Fibroblast of the aortic adventitia (primary cell): Measurements from ENCODE around the gene OR3A1. TPM values are rescaled to one million over a fixed set of nuclear protein-coding genes. Genes with fewer than 3 reads are reported as not detected.
"Not testable (repeated sequence)": the region's sequence is repeated elsewhere in the genome, so short reads cannot be mapped to it uniquely, and the experiment has no call there.

Experiments
- DNase-seq: peaks from one replicate; pipeline ENCODE4 v3.0.0-alpha.2; 2010; ENCODE audit warnings: low read depth
- H3K4me3 ChIP-seq: 2 replicates; pipeline ENCODE4 v1.5.1; 2011; ENCODE audit warnings: low read depth, mild to moderate bottlenecking, control low read depth, low read length, moderate library complexity
- total RNA-seq: library from RNA; depleted of rRNA; stranded (reverse); fragments of >200 nt; gene quantifications from 2 replicates; pipeline ENCODE4 v1.2.3, GENCODE V29; 2012; ENCODE audit warnings: low replicate concordance
- TF ChIP-seq, protein P1 (sequence below): IDR thresholded peaks from 2 replicates; pipeline ENCODE4 v1.5.1; 2011; ENCODE audit warnings: mild to moderate bottlenecking, low read length, control low read depth, inconsistent platforms; ENCODE audit not compliant: insufficient read depth

Gene OR3A1
- not detected in 2 replicates for total RNA-seq

GRCh38 chr17:3298260-3298659 is at the start of gene OR3A1:
OR3A1 (minus strand) TSS chr17:3298360; CDS start chr17:3292582, 5,778 bp downstream.
- no peak for DNase-seq
- TF ChIP-seq, protein P1, sequence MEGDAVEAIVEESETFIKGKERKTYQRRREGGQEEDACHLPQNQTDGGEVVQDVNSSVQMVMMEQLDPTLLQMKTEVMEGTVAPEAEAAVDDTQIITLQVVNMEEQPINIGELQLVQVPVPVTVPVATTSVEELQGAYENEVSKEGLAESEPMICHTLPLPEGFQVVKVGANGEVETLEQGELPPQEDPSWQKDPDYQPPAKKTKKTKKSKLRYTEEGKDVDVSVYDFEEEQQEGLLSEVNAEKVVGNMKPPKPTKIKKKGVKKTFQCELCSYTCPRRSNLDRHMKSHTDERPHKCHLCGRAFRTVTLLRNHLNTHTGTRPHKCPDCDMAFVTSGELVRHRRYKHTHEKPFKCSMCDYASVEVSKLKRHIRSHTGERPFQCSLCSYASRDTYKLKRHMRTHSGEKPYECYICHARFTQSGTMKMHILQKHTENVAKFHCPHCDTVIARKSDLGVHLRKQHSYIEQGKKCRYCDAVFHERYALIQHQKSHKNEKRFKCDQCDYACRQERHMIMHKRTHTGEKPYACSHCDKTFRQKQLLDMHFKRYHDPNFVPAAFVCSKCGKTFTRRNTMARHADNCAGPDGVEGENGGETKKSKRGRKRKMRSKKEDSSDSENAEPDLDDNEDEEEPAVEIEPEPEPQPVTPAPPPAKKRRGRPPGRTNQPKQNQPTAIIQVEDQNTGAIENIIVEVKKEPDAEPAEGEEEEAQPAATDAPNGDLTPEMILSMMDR: no peak
- H3K4me3 ChIP-seq: no peak within 1 kb of the TSS

DNA sequence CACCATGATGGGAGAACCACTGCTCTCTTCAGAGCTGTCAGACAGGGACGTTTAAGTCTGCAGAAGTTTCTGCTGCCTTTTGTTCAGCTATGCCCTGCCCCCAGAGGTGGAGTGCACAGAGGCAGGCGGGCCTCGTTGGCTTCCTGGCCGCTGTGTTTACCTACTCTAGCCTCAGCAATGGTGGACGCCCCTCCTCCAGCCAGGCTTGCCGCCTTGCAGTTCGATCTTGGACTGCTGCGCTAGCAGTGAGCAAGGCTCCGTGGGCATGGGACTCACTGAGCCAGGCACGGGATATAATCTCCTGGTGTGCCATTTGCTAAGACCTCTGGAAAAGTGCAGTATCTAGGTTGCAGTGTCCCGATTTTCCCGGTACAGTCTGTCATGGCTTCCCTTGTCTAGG is 44.6 kb upstream of the OR3A1 start:
- DNase-seq, H3K4me3 ChIP-seq: not testable (repeated sequence)

DNA sequence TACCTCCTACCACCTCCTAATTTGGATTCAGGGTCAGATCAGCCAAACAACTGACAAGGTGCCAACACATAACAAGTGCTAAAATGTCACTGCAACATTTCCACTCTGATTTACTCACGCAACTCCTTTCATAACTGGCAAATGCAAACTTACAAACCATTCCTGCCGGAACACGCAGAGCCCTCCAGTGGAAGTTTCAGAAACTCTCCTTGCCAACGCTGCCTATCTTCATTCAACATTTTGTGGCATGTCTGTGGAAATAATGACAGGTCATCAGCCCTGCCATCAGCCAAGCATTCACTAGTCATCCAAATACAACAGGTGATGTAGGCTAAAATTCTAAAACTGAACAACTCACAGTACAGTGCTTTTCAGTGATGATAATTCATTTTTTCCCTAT is 37.7 kb upstream of the OR3A1 start:
- TF ChIP-seq, protein P1: no peak
- no peak overlapping the region for H3K4me3 ChIP-seq
- DNase-seq: no peak

DNA sequence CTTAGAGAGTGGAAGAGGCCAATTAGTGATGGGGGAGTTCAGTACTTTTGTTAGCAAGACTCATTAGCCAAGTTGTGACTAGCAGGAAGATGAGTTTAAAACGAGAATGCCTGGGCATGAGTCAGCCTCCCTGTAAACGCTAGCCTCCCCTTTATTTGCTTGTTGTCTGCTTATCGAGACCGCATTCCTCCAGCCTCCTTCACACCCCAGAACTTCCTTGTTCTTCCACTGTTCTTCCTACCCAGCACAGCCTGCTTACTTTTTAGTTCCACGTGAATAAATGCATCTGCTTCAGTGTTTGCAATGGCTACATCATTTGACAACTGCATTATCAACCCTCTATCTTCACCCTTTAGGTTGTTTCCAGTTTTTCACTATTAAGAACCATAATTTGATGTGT is 20.2 kb upstream of the OR3A1 start:
- DNase-seq: no peak
- TF ChIP-seq, protein P1: no peak
- H3K4me3 ChIP-seq: no peak overlapping the region

- TF ChIP-seq, protein P1: no peak
These were observed 18.7 kb upstream of the OR3A1 start for GRCh38 chr17:3316836-3317235.

DNA sequence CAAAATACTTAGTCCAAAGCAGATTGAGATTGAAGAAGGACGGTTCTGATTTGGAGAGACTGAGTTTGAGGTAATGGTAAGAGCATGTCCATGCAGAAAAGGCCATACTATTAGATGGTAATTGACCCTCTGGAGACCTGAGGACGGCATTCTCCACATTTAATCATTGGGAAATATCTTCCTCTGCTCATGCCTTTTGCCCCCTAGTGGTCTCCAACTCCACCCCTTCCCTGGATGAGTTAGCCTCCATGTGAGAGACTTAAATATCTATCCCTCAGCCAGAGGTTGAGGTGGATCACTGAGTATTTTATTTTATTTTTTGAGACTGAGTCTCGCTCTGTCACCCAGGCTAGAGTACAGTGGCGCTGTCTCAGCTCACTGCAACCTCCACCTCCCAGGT is 10.4 kb upstream of the OR3A1 start:
- no peak for DNase-seq
- H3K4me3 ChIP-seq: no peak overlapping the region
- TF ChIP-seq, protein P1: no peak

More at GRCh38 chr17:3316836-3317235, 18.7 kb upstream of the OR3A1 start:
- no peak overlapping the region for H3K4me3 ChIP-seq
- no peak for DNase-seq

DNA sequence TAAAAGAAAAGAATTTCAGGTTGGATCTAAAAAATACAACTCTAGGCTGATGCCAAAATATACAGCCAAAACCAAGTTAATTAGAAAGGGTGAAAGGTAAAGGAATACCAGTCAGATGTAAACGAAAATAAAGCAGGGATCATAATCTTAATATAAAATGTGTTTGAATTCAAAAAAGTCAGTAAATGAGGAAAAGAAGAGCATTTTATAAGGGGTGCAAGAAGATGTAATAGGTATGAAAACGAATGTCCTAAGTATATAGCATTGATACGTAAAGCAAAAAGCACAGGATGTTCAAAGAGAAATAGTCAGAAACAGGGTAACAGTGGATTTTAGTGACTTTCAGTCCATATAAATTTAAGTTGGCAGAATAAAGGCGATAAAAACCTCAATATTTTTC is 2.5 kb downstream of the OR3A1 start:
- no peak overlapping the region for H3K4me3 ChIP-seq
- TF ChIP-seq, protein P1: no peak
- no peak for DNase-seq

DNA sequence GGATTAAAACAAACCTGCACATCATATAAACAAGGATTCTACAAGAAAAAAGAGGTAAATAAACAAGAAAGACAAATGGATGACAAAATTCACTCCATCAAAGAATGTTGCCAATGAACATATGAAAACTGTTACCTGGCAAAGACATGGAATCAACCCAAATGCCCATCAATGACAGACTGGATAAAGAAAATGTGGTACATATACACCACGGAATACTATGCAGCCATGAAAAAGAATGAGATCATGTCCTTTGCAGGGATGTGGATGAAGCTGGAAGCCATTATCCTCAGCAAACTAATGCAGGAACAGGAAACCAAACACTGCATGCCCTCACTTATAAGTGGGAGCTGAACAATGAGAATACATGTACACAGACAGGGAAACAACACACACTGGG is 4.6 kb downstream of the OR3A1 start:
- DNase-seq, H3K4me3 ChIP-seq: not testable (repeated sequence)
